Karpas-422 (cell line): ENCODE data around the gene CADPS. TPM values are rescaled to one million over a fixed set of nuclear protein-coding genes. Genes with fewer than 3 reads are reported as not detected.

ENCODE experiments used
- DNase-seq: peaks from one replicate; pipeline ENCODE4 v3.0.0-alpha.2; 2015
- H2AFZ ChIP-seq: fragments of 200-600 bp; sonication (generic); 2 replicates; pipeline ENCODE4 v1.6.1; 2014; ENCODE audit warnings: antibody characterized with exemption, low read length, mixed read lengths
- H3K27ac ChIP-seq: fragments of 200-600 bp; sonication (generic); 2 replicates; pipeline ENCODE4 v1.5.1; 2014; ENCODE audit warnings: mild to moderate bottlenecking, low read length, moderate library complexity
- H3K27me3 ChIP-seq: fragments of 200-600 bp; sonication (generic); 2 replicates; pipeline ENCODE4 v1.6.1; 2014; ENCODE audit warnings: low read length, mixed read lengths
- H3K36me3 ChIP-seq: fragments of 200-600 bp; sonication (generic); 2 replicates; pipeline ENCODE4 v1.6.1; 2014; ENCODE audit warnings: low read length, mixed read lengths; ENCODE audit not compliant: insufficient read depth
- H3K4me1 ChIP-seq: fragments of 200-600 bp; sonication (generic); 2 replicates; pipeline ENCODE4 v1.6.1; 2014; ENCODE audit warnings: mild to moderate bottlenecking, low read length, mixed read lengths
- H3K4me2 ChIP-seq: fragments of 200-600 bp; sonication (generic); 2 replicates; pipeline ENCODE4 v1.6.1; 2014; ENCODE audit warnings: low read length, low read depth, mild to moderate bottlenecking; ENCODE audit not compliant: poor library complexity, severe bottlenecking
- H3K4me3 ChIP-seq: fragments of 200-600 bp; sonication (generic); 2 replicates; pipeline ENCODE4 v1.5.1; 2014; ENCODE audit warnings: mild to moderate bottlenecking, antibody characterized with exemption, low read length, mixed read lengths
- H3K79me2 ChIP-seq: fragments of 200-600 bp; sonication (generic); 2 replicates; pipeline ENCODE4 v1.6.1; 2014; ENCODE audit warnings: mild to moderate bottlenecking, low read length, mixed read lengths
- H3K9ac ChIP-seq: fragments of 200-600 bp; sonication (generic); 2 replicates; pipeline ENCODE4 v1.6.0; 2014; ENCODE audit warnings: low read length
- H3K9me2 ChIP-seq: fragments of 200-600 bp; sonication (generic), shearing (Covaris generic); replicated peaks from 2 replicates; pipeline ENCODE4 v1.6.0; 2014; ENCODE audit warnings: mild to moderate bottlenecking, low read length, moderate library complexity; ENCODE audit not compliant: insufficient read depth
- H3K9me3 ChIP-seq: fragments of 300-700, 200-600 bp; sonication (generic); 2 replicates; pipeline ENCODE4 v1.6.1; 2014; ENCODE audit warnings: low read length, mixed read lengths
- H4K20me1 ChIP-seq: fragments of 200-600 bp; sonication (generic); 2 replicates; pipeline ENCODE4 v1.6.1; 2014; ENCODE audit warnings: mild to moderate bottlenecking, antibody characterized with exemption, low read length, low read depth; ENCODE audit not compliant: insufficient read depth
- total RNA-seq: library from RNA; depleted of rRNA; stranded (reverse); fragments of >200 nt; shearing (Covaris generic); gene quantifications from 2 replicates; pipeline ENCODE4 v1.2.3, GENCODE V29; 2014; ENCODE audit warnings: low replicate concordance

The CADPS gene
- total RNA-seq, 1 experiment from 2014 or later = 1.9 TPM

DNA sequence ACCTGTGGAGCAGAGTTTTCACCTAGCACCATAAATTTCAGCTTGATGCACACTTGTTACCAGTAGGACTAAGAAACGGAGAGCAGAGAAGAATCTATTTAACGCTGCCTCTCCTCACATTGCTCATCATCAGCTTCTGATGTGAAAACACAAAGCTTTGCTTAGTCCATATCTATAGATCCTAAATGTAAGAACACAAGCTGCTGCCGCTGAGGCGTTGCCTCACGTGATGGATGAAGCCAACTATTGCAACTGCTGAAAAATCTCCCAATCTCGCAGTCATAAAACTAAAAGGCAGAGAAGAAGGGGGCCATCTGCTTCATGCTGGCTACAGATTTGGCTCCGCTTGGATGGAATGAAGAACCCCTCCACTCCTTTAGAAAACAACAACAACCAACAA, 42.7 kb downstream of the CADPS start:
- Histone ChIP-seq H3K36me3 (no peaks in the 10 kb centered on the region), H3K4me2 (no peak overlapping the region), H4K20me1 (no peaks in the 10 kb centered on the region), H3K9me2 (no peaks in the 10 kb centered on the region), H3K9ac (no peak overlapping the region), H3K4me3 (no peak overlapping the region), H3K4me1 (peaks cover 11% of the 10 kb centered on the region), H3K79me2 (no peaks in the 10 kb centered on the region), H3K27ac (no peak overlapping the region), H2AFZ (no peak overlapping the region), H3K27me3 (no peaks in the 10 kb centered on the region), H3K9me3 (no peaks in the 10 kb centered on the region)
- DNase-seq = no peak

DNA sequence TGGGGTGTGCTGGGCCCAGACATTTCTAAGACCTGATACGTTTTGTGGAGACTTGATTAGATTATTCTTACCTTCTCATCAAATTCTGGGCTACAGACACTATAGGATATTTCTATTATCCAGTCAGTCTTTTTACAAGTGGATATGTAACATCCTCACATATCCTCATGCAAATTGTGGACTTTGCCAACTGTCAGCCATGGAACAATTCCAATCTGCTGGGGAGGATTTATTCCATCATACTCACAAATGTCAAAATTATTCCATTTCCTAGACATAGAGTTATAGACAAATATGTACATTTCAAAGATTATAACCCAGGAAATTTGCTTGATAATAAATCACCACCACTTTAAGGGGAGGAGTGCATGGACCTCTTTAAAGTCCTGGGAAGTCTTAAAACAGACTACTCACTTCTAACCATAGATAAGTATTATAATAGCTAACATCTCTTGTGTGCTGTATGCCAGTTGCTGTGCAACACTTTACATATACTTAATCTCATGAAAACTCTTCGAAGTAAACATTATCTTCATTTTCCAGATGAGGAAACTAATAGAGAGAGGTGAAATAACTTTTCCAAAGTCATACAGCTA, 44.4 kb downstream of the CADPS start:
- no peak overlapping the region for H3K4me2 ChIP-seq

DNA sequence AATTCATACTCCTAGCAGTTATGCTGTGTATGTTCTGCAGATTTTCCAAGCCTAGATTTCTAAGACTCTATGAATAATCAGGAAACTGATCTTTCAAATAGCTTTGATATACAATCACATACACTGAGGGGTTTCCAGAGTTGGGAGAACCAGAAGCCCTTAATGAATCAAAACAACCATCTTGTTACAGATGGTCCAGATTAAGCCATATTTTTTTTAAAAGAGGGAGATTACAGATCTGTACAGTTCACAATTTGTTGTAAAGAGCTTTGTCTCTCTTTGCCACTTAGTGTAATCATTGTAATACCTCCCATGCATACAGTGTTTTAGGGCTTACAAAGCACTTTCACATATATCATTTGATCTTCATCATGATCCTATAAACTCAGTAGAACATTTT, 47.7 kb downstream of the CADPS start:
- Histone ChIP-seq H3K27ac (no peak overlapping the region), H3K4me2 (no peak overlapping the region), H3K4me3 (no peak overlapping the region), H4K20me1 (no peaks in the 10 kb centered on the region), H3K9me3 (no peaks in the 10 kb centered on the region), H3K9me2 (no peaks in the 10 kb centered on the region), H3K27me3 (no peaks in the 10 kb centered on the region), H3K9ac (no peak overlapping the region), H2AFZ (no peak overlapping the region), H3K79me2 (no peaks in the 10 kb centered on the region), H3K4me1 (peaks cover 33% of the 10 kb centered on the region), H3K36me3 (no peaks in the 10 kb centered on the region)
- no peak for DNase-seq

More for the DNA sequence above, 44.4 kb downstream of the CADPS start:
- no peak overlapping the region for H3K4me3 ChIP-seq
- peaks cover 8% of the 10 kb centered on the region for H3K4me1 ChIP-seq
- no peaks in the 10 kb centered on the region for H3K9me2 ChIP-seq
- H4K20me1 ChIP-seq = no peaks in the 10 kb centered on the region
- no peaks in the 10 kb centered on the region for H3K79me2 ChIP-seq
- H3K27me3 ChIP-seq = no peaks in the 10 kb centered on the region
- no peak for DNase-seq
- H3K9ac ChIP-seq = no peak overlapping the region
- no peaks in the 10 kb centered on the region for H3K9me3 ChIP-seq
- no peak overlapping the region for H3K27ac ChIP-seq
- no peaks in the 10 kb centered on the region for H3K36me3 ChIP-seq
- no peak overlapping the region for H2AFZ ChIP-seq

DNA sequence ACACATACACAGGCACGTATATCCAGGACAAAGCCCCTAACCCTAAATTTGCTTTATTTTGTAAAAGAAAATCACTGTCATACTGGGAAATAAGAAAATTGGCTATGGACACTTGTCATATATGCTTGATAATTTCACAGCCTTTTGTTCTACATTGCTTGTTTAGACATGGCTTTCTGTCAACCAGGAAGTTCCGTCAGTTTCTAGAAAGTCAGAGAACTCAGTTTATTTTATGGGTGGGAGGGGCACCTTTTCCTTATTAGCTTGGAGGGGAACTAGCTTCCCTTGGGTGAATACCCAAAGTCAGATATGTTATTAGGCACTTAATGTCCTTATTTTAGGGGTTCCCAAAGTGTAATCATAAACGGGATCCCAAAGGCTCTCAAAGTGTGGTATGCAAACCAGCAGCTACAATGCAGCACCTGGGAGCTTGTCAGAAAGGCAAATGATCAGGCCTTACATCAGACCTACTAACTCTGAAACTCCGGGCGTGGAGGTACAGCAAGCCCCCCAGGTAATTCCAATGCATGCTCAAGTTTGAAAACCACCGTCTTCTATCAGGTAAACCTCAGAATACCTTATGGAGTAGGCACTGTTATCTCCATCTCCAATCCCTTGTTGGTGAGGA, 50.1 kb downstream of the CADPS start:
- H2AFZ ChIP-seq = no peak overlapping the region
- peak overlapping the region; percentile 40 for H3K4me2 ChIP-seq
- H3K27me3 ChIP-seq = no peaks in the 10 kb centered on the region
- peak overlapping the region; percentile 27; the same call in 1 of the 2 replicates for H3K4me3 ChIP-seq
- H4K20me1 ChIP-seq = no peaks in the 10 kb centered on the region
- no peaks in the 10 kb centered on the region for H3K9me3 ChIP-seq
- peaks cover 33% of the 10 kb centered on the region for H3K4me1 ChIP-seq
- no peak overlapping the region for H3K27ac ChIP-seq
- H3K36me3 ChIP-seq = no peaks in the 10 kb centered on the region
- no peaks in the 10 kb centered on the region for H3K79me2 ChIP-seq
- H3K9ac ChIP-seq = no peak overlapping the region
- no peaks in the 10 kb centered on the region for H3K9me2 ChIP-seq
- DNase-seq = no peak

DNA sequence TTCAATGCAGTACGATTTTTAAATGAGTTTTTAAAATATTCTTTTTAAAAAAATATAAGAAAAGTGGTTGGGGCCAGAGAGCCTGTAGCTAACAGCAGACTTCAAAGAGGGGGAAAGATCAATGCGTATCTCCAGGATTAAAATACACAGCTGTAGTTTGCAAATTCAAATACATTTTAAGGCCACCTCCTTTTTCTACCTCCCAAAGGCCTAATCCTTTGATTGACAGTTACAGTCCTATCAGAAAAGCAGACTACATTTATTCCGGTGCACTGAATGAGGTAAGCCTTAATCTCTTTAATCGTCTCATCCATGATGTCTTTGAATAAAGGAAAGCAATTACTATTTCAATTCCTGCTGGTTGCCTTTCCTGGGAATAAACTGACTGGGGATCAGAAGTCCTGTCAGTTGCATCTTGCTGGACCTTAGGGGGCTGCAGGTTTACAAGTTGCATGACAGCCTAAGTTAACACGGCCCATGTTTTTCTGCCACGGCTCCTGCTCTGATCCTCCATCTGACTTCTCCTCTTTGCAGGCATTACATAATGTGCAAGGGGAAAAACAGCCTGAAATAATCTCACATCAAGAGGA, 51.7 kb downstream of the CADPS start:
- Histone ChIP-seq H3K9me3 (no peaks in the 10 kb centered on the region), H2AFZ (no peak overlapping the region), H3K4me3 (no peak overlapping the region), H4K20me1 (no peaks in the 10 kb centered on the region), H3K36me3 (no peaks in the 10 kb centered on the region), H3K79me2 (no peaks in the 10 kb centered on the region), H3K4me1 (peaks cover 40% of the 10 kb centered on the region), H3K9ac (no peak overlapping the region), H3K27ac (no peak overlapping the region), H3K9me2 (no peaks in the 10 kb centered on the region), H3K27me3 (no peaks in the 10 kb centered on the region), H3K4me2 (peak overlapping the region; percentile 40)
- peak; percentile 55 for DNase-seq

DNA sequence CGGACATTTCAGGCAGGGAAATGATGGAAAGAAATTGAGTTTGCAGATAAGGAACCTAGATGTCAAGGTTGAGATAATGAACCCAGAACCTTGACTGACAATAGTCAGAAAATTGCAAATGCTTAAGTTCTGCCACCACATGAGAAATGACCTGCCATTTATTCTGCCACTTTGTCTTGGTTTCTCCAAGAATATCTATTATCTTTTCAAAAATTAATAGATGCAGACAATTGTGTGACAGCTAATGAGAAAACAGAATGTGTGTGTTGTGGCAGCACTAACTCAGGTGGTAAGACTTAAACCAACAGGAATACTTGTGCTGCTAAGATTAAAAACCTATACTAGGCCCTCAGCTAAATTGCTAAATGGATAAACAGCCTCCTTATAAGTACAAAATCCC, 52.3 kb downstream of the CADPS start:
- no peak overlapping the region for H2AFZ ChIP-seq
- H3K9ac ChIP-seq = no peak overlapping the region
- no peaks in the 10 kb centered on the region for H3K9me2 ChIP-seq
- no peaks in the 10 kb centered on the region for H3K79me2 ChIP-seq
- DNase-seq = no peak
- H3K9me3 ChIP-seq = no peaks in the 10 kb centered on the region
- H4K20me1 ChIP-seq = no peaks in the 10 kb centered on the region
- no peak overlapping the region for H3K4me3 ChIP-seq
- no peaks in the 10 kb centered on the region for H3K27me3 ChIP-seq
- H3K27ac ChIP-seq = no peak overlapping the region
- H3K36me3 ChIP-seq = no peaks in the 10 kb centered on the region
- peak overlapping the region; percentile 40 for H3K4me2 ChIP-seq
- H3K4me1 ChIP-seq = peaks cover 46% of the 10 kb centered on the region

DNA sequence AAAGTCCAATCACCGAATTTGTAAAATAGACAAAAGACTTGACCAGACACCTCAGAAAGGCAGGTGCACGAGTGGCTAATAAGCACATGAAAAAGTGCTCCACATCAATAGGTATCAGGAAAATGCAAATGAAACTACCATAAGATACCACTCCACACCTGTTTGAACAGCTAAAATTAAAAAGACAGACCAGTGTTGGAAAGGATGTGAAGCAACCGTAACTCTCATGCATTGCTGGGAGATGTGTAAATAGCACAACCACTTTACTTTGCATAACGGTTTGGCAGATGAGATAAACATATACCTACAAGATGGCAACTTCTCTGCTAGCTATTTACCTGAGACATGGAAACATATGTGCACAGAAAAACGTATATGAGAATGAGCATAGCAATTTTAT, 56.9 kb downstream of the CADPS start:
- Histone ChIP-seq H3K4me1 (peaks cover 37% of the 10 kb centered on the region), H3K36me3 (no peaks in the 10 kb centered on the region), H3K4me2 (peak overlapping the region; percentile 26), H4K20me1 (no peaks in the 10 kb centered on the region), H3K4me3 (no peak overlapping the region), H3K9me3 (no peaks in the 10 kb centered on the region), H3K27ac (no peak overlapping the region), H2AFZ (no peak overlapping the region), H3K9me2 (no peaks in the 10 kb centered on the region), H3K27me3 (no peaks in the 10 kb centered on the region), H3K9ac (no peak overlapping the region), H3K79me2 (no peaks in the 10 kb centered on the region)
- no peak for DNase-seq

DNA sequence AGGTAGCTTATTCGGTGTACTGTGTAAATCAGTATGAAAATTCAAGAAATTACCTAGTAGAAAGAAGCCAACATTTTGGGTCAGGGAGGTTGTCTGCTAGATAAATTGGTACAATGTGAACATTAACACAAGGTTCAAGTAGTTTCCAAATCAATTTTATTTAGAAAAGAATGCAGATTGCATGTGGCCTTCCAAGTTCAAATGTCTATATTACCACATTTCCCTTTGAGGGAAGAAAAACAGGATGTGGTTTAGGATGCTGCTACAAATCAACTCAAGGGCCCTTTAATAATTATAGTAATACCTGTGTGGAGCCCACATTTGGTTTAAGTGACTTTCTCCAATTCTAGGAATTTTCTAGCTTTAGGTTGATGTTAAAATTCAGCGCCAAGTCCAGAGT, 57.5 kb downstream of the CADPS start:
- H3K9ac ChIP-seq = no peak overlapping the region
- peak overlapping the region; percentile 26 for H3K4me2 ChIP-seq
- no peaks in the 10 kb centered on the region for H3K79me2 ChIP-seq
- no peak overlapping the region for H3K27ac ChIP-seq
- H3K27me3 ChIP-seq = no peaks in the 10 kb centered on the region
- no peak overlapping the region for H3K4me3 ChIP-seq
- DNase-seq = no peak
- peaks cover 32% of the 10 kb centered on the region for H3K4me1 ChIP-seq
- no peaks in the 10 kb centered on the region for H3K9me3 ChIP-seq
- no peak overlapping the region for H2AFZ ChIP-seq
- no peaks in the 10 kb centered on the region for H4K20me1 ChIP-seq
- no peaks in the 10 kb centered on the region for H3K9me2 ChIP-seq
- no peaks in the 10 kb centered on the region for H3K36me3 ChIP-seq
